ENCODE measurements around the gene NSF. TPM values are rescaled to one million over a fixed set of nuclear protein-coding genes. Genes with fewer than 3 reads are reported as not detected.

Gene NSF
- total RNA-seq, 1 donor from 2014 or later: 41.8 TPM

Other genes starting within 250 kb of the NSF start
- gene ARL17B, start 228.9 kb upstream of the NSF start, total RNA-seq: 6.6 TPM
- 5.0 TPM for gene LRRC37A2, start 78.2 kb upstream of the NSF start, total RNA-seq
- 8.6 TPM for gene ARL17A, start 11.0 kb upstream of the NSF start, total RNA-seq
- gene WNT3, start 228.0 kb downstream of the NSF start, total RNA-seq: 5.9 TPM